Measurements from ENCODE around the gene GCNT3. TPM values are rescaled to one million over a fixed set of nuclear protein-coding genes. Genes with fewer than 3 reads are reported as not detected.
A peak's percentile ranks its signal among the peaks of the same experiment; 100 is the strongest.

The GCNT3 gene
- total and polyA plus RNA-seq, 2 donors from 2014 or later, result 4.5 to 14.8 TPM

DNA sequence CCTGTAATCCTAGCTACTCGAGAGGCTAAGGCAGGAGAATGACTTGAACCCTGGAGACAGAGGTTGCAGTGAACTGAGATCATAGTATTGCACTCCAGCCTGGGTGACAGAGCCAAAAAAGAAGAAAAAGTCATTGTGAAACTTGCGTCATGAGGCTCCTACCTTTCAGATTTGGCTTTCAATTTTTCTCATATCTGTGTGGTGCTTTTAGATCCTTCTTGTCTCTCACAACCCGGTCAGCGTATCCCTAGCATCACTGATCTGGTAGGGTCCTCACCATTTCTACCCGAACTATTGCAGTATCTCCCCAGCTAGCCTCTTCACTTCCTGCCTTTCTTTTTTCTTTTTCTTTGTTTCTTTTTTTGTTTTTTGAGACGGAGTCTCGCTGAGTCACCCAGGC, 21.6 kb upstream of the GCNT3 start:
- intact Hi-C loops (cut with DNase I), result no loop called here
- H3K4me3 ChIP-seq (ENCODE audit: low read length in 3 of 3), result no peak overlapping the region
- no peak for DNase-seq
- no peak for FAIRE-seq
- no peaks in the 10 kb centered on the region for H3K27me3 ChIP-seq (ENCODE audit: control insufficient read depth, insufficient read depth, low read length)
- no peak overlapping the region for H3K27ac ChIP-seq (ENCODE audit: low read depth in 2 of 2, low read length in 2 of 2)
- TF ChIP-seq, protein P1, sequence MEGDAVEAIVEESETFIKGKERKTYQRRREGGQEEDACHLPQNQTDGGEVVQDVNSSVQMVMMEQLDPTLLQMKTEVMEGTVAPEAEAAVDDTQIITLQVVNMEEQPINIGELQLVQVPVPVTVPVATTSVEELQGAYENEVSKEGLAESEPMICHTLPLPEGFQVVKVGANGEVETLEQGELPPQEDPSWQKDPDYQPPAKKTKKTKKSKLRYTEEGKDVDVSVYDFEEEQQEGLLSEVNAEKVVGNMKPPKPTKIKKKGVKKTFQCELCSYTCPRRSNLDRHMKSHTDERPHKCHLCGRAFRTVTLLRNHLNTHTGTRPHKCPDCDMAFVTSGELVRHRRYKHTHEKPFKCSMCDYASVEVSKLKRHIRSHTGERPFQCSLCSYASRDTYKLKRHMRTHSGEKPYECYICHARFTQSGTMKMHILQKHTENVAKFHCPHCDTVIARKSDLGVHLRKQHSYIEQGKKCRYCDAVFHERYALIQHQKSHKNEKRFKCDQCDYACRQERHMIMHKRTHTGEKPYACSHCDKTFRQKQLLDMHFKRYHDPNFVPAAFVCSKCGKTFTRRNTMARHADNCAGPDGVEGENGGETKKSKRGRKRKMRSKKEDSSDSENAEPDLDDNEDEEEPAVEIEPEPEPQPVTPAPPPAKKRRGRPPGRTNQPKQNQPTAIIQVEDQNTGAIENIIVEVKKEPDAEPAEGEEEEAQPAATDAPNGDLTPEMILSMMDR (IDR thresholded peaks at IDR 0.05; ENCODE audit: borderline replicate concordance, extremely low read depth, insufficient read depth), result no peak
- no peaks in the 10 kb centered on the region for H3K36me3 ChIP-seq (ENCODE audit: control insufficient read depth in 2 of 3, insufficient read depth in 3 of 3, low read length in 3 of 3)
- peaks cover 0 to under 1% (median 0%) of the 10 kb centered on the region in 3 donors for H3K4me1 ChIP-seq (ENCODE audit: control insufficient read depth in 2 of 3, insufficient read depth in 2 of 3, low read depth in 1 of 3, low read length in 3 of 3)
- H3K9me3 ChIP-seq (ENCODE audit: control insufficient read depth in 2 of 3, insufficient read depth in 1 of 3, low read length in 3 of 3), result no peaks in the 10 kb centered on the region
- H3K9ac ChIP-seq (ENCODE audit: low read length in 3 of 3), result no peak overlapping the region

DNA sequence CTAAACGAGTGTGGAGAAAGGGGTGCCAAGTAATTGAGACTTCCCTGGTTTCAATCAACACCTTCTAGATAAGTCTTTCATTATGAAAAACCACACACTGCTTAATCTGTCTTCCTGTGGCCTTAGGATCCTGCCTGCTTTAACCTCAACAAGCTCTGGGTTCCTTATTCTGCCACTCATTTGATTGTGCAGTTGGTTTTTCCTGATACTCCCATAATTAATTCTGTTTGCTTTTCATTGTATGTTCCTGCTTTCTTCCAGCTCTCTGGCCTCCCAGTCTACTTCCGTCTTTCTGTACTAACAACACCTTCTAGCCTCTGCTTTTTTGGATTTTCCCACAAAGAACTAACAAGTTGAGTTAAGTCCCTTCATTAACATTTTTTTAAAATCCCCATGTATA, 20.2 kb upstream of the GCNT3 start:
- no peaks in the 10 kb centered on the region for H3K27me3 ChIP-seq (ENCODE audit: control insufficient read depth, insufficient read depth, low read length)
- no peak overlapping the region for H3K27ac ChIP-seq (ENCODE audit: low read depth in 2 of 2, low read length in 2 of 2)
- H3K4me1 ChIP-seq (ENCODE audit: control insufficient read depth in 2 of 3, insufficient read depth in 2 of 3, low read depth in 1 of 3, low read length in 3 of 3), result peaks cover 0 to 4% (median 0%) of the 10 kb centered on the region in 3 donors
- TF ChIP-seq, protein P1 (IDR thresholded peaks at IDR 0.05; ENCODE audit: borderline replicate concordance, extremely low read depth, insufficient read depth), result no peak
- no peak overlapping the region for H3K9ac ChIP-seq (ENCODE audit: low read length in 3 of 3)
- no peak for DNase-seq
- H3K4me3 ChIP-seq (ENCODE audit: low read length in 3 of 3), result no peak overlapping the region
- no peaks in the 10 kb centered on the region for H3K9me3 ChIP-seq (ENCODE audit: control insufficient read depth in 2 of 3, insufficient read depth in 1 of 3, low read length in 3 of 3)
- intact Hi-C loops (cut with DNase I), result no loop called here
- FAIRE-seq, result no peak
- no peaks in the 10 kb centered on the region for H3K36me3 ChIP-seq (ENCODE audit: control insufficient read depth in 2 of 3, insufficient read depth in 3 of 3, low read length in 3 of 3)

DNA sequence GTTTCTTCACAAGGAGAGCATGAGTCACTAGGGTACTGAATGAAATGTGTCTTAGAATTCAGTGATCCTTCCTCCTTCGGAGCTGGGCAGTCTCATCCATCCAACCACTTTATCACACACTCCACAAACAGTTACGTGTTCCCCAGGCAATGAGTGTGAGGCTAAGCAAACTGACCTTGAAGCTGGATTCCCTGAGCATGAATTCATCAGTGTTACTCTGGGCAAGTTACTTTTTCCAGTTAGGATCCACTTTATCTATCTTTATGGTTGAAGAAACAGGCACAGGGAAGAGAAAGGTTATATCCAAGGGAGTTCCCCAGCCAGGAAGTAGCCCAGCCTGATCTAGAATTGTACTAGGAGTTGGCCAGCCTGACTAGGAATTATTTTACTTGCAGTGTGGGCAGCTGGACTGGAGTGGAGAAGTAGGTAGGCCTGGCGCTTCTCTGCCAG, 17.1 kb upstream of the GCNT3 start:
- Histone ChIP-seq H3K27me3 (ENCODE audit: control insufficient read depth, insufficient read depth, low read length) (no peaks in the 10 kb centered on the region), H3K27ac (ENCODE audit: low read depth in 2 of 2, low read length in 2 of 2) (peak overlapping the region; percentile 15 to 26), H3K9ac (ENCODE audit: low read length in 3 of 3) (no peak overlapping the region), H3K9me3 (ENCODE audit: control insufficient read depth in 2 of 3, insufficient read depth in 1 of 3, low read length in 3 of 3) (no peaks in the 10 kb centered on the region), H3K36me3 (ENCODE audit: control insufficient read depth in 2 of 3, insufficient read depth in 3 of 3, low read length in 3 of 3) (no peaks in the 10 kb centered on the region), H3K4me3 (ENCODE audit: low read length in 3 of 3) (no peak overlapping the region), H3K4me1 (ENCODE audit: control insufficient read depth in 2 of 3, insufficient read depth in 2 of 3, low read depth in 1 of 3, low read length in 3 of 3) (peaks cover 0 to 4% (median 0%) of the 10 kb centered on the region in 3 donors)
- FAIRE-seq, result no peak
- intact Hi-C loops (cut with DNase I), result no loop called here
- peak in 1 of 5 donors; percentile 10 for DNase-seq
- TF ChIP-seq, protein P1 (IDR thresholded peaks at IDR 0.05; ENCODE audit: borderline replicate concordance, extremely low read depth, insufficient read depth), result no peak

DNA sequence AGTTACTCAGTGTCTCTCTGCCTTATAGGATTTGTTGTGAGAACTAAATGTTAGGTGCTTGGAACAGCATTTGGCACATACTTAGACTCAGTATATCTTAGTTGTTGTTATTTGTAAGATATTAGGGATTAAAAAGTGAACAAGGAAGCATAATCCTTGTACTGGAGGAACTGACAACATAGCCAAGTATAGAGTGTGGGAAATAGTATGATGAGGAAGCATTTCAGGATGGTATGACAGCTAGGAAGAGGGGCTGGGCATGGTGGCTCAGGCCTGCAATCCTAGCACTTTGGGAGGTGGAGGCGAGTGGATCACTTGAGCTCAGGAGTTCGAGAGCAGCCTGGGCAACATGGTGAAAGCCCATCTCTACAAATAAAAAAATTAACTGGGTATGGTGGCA, 16.6 kb upstream of the GCNT3 start:
- Histone ChIP-seq H3K9ac (ENCODE audit: low read length in 3 of 3) (no peak overlapping the region), H3K27ac (ENCODE audit: low read depth in 2 of 2, low read length in 2 of 2) (peak overlapping the region; percentile 15 to 26), H3K9me3 (ENCODE audit: control insufficient read depth in 2 of 3, insufficient read depth in 1 of 3, low read length in 3 of 3) (no peaks in the 10 kb centered on the region), H3K4me1 (ENCODE audit: control insufficient read depth in 2 of 3, insufficient read depth in 2 of 3, low read depth in 1 of 3, low read length in 3 of 3) (peaks cover 0 to 4% (median 0%) of the 10 kb centered on the region in 3 donors), H3K27me3 (ENCODE audit: control insufficient read depth, insufficient read depth, low read length) (no peaks in the 10 kb centered on the region), H3K36me3 (ENCODE audit: control insufficient read depth in 2 of 3, insufficient read depth in 3 of 3, low read length in 3 of 3) (no peaks in the 10 kb centered on the region), H3K4me3 (ENCODE audit: low read length in 3 of 3) (no peak overlapping the region)
- TF ChIP-seq, protein P1 (IDR thresholded peaks at IDR 0.05; ENCODE audit: borderline replicate concordance, extremely low read depth, insufficient read depth), result no peak
- DNase-seq (no peak), FAIRE-seq (no peak)
- intact Hi-C loops (cut with DNase I), result no loop called here
